Smooth muscle cell (in vitro differentiated cells): ENCODE results near the gene SLBP. TPM values are rescaled to one million over a fixed set of nuclear protein-coding genes. Genes with fewer than 3 reads are reported as not detected.

Source experiments
- DNase-seq: peaks from one replicate; lab custom pipeline; 2025; ENCODE audit not compliant: unreplicated experiment; lab: John Stamatoyannopoulos, UW
- H2AFZ ChIP-seq: fragments of 200-600 bp; sonication (generic); 2 replicates; pipeline ENCODE4 v1.6.0; 2016; ENCODE audit warnings: antibody characterized with exemption, low read depth, mild to moderate bottlenecking
- H3F3A ChIP-seq: fragments of 200-600 bp; sonication (generic); 2 replicates; pipeline ENCODE4 v1.6.0; 2017; ENCODE audit warnings: antibody characterized with exemption, low read depth
- H3K27ac ChIP-seq: fragments of 200-600 bp; sonication (generic); 2 replicates; pipeline ENCODE4 v1.5.1; 2016; ENCODE audit warnings: low read depth, mild to moderate bottlenecking
- H3K27me3 ChIP-seq: fragments of 200-600 bp; sonication (generic); 2 replicates; pipeline ENCODE4 v1.6.1; 2016; ENCODE audit warnings: low read depth, mild to moderate bottlenecking
- H3K36me3 ChIP-seq: fragments of 200-600 bp; sonication (generic); 2 replicates; pipeline ENCODE4 v1.5.1; 2016; ENCODE audit warnings: low read depth
- H3K4me1 ChIP-seq: fragments of 200-600 bp; sonication (generic); 2 replicates; pipeline ENCODE4 v1.5.1; 2016; ENCODE audit warnings: low read depth
- H3K4me2 ChIP-seq: fragments of 200-600 bp; sonication (generic); 2 replicates; pipeline ENCODE4 v1.6.0; 2016; ENCODE audit warnings: mild to moderate bottlenecking
- H3K4me3 ChIP-seq: fragments of 200-600 bp; sonication (generic); 2 replicates; pipeline ENCODE4 v1.5.1; 2016; ENCODE audit warnings: mild to moderate bottlenecking
- H3K79me2 ChIP-seq: fragments of 200-600 bp; sonication (generic); 2 replicates; pipeline ENCODE4 v1.6.0; 2016; ENCODE audit warnings: low read depth, mild to moderate bottlenecking
- H3K9ac ChIP-seq: fragments of 200-600 bp; sonication (generic); 2 replicates; pipeline ENCODE4 v1.6.0; 2016; ENCODE audit warnings: low read depth
- H3K9me3 ChIP-seq: fragments of 200-600 bp; sonication (generic); replicated peaks from 2 replicates; pipeline ENCODE4 v1.5.1; 2016; ENCODE audit warnings: low read depth
- H4K20me1 ChIP-seq: fragments of 200-600 bp; sonication (generic); 2 replicates; pipeline ENCODE4 v1.6.0; 2016; ENCODE audit warnings: low read depth
- CTCF ChIP-seq: fragments of 200-600 bp; sonication (generic); IDR thresholded peaks from 2 replicates; pipeline ENCODE4 v1.5.1; 2017; ENCODE audit warnings: borderline replicate concordance, mild to moderate bottlenecking, antibody characterized with exemption; ENCODE audit not compliant: insufficient read depth, poor library complexity, severe bottlenecking
- WGBS: methylation state at CpG from one replicate; pipeline ENCODE4 v1.1.7; 2016; ENCODE audit warnings: low lambda C conversion rate; 5-methylcytosine and 5-hydroxymethylcytosine counted together
- polyA plus RNA-seq: library from polyadenylated mRNA; unstranded; fragments of >200 nt; fragmentation: Nextera tagmentation; extraction: Ambion mirVana; gene quantifications from 2 replicates; pipeline ENCODE4 v1.2.1, GENCODE V29; 2016
- total RNA-seq: library from RNA; depleted of rRNA; stranded (reverse); fragments of >200 nt; gene quantifications from 2 replicates; pipeline ENCODE4 v1.2.3, GENCODE V29; 2014

Gene SLBP
- total and polyA plus RNA-seq, 2 experiments from 2014 or later = 55.4 to 63.9 TPM

DNA sequence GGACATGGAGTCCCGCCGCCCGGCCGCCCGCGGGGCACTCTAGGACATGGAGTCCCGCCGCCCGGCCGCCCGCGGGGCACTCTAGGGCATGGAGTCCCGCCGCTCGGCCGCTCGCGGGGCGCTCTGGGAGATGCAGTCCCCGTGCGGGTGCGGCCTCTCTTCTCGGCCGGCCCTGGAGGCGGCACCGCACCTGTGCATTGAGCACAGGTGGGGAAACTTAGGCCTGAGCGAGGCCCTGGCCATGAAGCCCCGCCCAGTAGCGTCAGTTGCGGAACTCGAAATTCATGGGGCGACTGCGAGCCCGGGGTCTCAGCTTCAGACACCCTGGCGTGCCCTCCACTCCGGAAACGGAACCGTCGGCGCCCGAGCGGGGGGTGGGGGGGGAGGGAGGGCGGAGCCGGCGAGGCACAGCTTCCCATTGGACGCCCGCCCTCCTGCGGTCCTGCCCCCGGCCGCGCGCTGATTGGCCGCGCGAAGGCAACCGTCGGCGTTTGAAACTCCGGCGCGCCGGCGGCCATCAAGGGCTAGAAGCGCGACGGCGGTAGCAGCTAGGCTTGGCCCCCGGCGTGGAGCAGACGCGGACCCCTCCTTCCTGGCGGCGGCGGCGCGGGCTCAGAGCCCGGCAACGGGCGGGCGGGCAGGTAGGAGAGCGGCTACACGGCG lies 9.0 kb upstream of the SLBP start, which contains the start of the genes TACC3 and TMEM129:
Gene TACC3, plus strand, starts transcription at position 519 of the 663 bp plus-strand sequence. CDS start 1,901 bp downstream, outside the sequence.
Gene TMEM129, minus strand, starts transcription at position 321 of the 663 bp plus-strand sequence. CDS start 486 bp downstream, outside the sequence.
- Histone ChIP-seq H2AFZ (peak within 1 kb of the TSS; percentile 83), H3K4me3 (peak within 1 kb of the TSS; percentile 84), H3K79me2 (peaks cover 45% of the 10 kb centered on the region), H3F3A (no peaks in the 10 kb centered on the region), H3K27me3 (no peaks in the 10 kb centered on the region), H3K4me2 (peak within 1 kb of the TSS; percentile 99), H4K20me1 (peaks cover 7% of the 10 kb centered on the region), H3K4me1 (peaks cover 8% of the 10 kb centered on the region), H3K36me3 (no peaks in the 10 kb centered on the region), H3K27ac (peak within 1 kb of the TSS; percentile 53), H3K9me3 (no peaks in the 10 kb centered on the region), H3K9ac (peak within 1 kb of the TSS; percentile 47)
- under 1% methylated on average over 37 of the region's 83 CpGs for WGBS
- no peak for TF ChIP-seq CTCF
- peak; percentile 81 for DNase-seq

- Histone ChIP-seq H3K79me2 (peaks cover 42% of the 10 kb centered on the region), H3K4me2 (peak overlapping the region; percentile 99), H3K36me3 (no peaks in the 10 kb centered on the region), H2AFZ (peak overlapping the region; percentile 83), H3K27ac (peak overlapping the region; percentile 53), H3K27me3 (no peaks in the 10 kb centered on the region), H3K4me3 (peak overlapping the region; percentile 84), H4K20me1 (peaks cover 7% of the 10 kb centered on the region), H3K4me1 (peaks cover 8% of the 10 kb centered on the region), H3K9me3 (no peaks in the 10 kb centered on the region), H3K9ac (peak overlapping the region; percentile 47), H3F3A (no peaks in the 10 kb centered on the region)
- no peak for TF ChIP-seq CTCF
- 3% methylated on average over 67 of the region's 79 CpGs for WGBS
- DNase-seq = no peak
Measured at GRCh38 chr4:1720163-1720983, 8.3 kb upstream of the SLBP start.

GRCh38 chr4:1718095-1718850 lies 6.2 kb upstream of the SLBP start:
- H4K20me1 ChIP-seq = peaks cover 7% of the 10 kb centered on the region
- DNase-seq = no peak
- TF ChIP-seq CTCF = no peak
- H3K27me3 ChIP-seq = no peaks in the 10 kb centered on the region
- H3K9me3 ChIP-seq = no peaks in the 10 kb centered on the region
- H2AFZ ChIP-seq = no peak overlapping the region
- no peaks in the 10 kb centered on the region for H3K36me3 ChIP-seq
- no peak overlapping the region for H3K27ac ChIP-seq
- WGBS = 98% methylated on average over 31 of the region's 31 CpGs
- no peak overlapping the region for H3K9ac ChIP-seq
- H3F3A ChIP-seq = no peaks in the 10 kb centered on the region
- peaks cover 41% of the 10 kb centered on the region for H3K79me2 ChIP-seq
- H3K4me2 ChIP-seq = no peak overlapping the region
- peaks cover 8% of the 10 kb centered on the region for H3K4me1 ChIP-seq
- H3K4me3 ChIP-seq = no peak overlapping the region
